Calu3 (cell line): Measurements from ENCODE around the gene ARHGEF12. TPM values are rescaled to one million over a fixed set of nuclear protein-coding genes. Genes with fewer than 3 reads are reported as not detected.

ENCODE experiments used
- BruUV-seq: library from RNA; stranded (reverse); fragments of 400-500 nt; replicated peaks from 2 replicates; lab custom pipeline; 2021; lab: Mats Ljungman, UMichigan
- CTCF ChIA-PET: fragments of 300-600 bp; sonication (Branson Sonifier 250); formaldehyde crosslinking; loops from one replicate; lab custom pipeline; 2022; ENCODE audit warnings: antibody characterized with exemption; lab: Charles Lee
- DNase-seq: peaks from one replicate; pipeline ENCODE4 v3.0.0; 2022
- H3K27ac Mint-ChIP-seq: one replicate; pipeline ENCODE4 v1.8.0; 2022; ENCODE audit warnings: mixed read lengths; ENCODE audit not compliant: unreplicated experiment
- H3K27me3 Mint-ChIP-seq: one replicate; pipeline ENCODE4 v1.8.0; 2022; ENCODE audit warnings: mixed read lengths; ENCODE audit not compliant: unreplicated experiment
- H3K36me3 Mint-ChIP-seq: one replicate; pipeline ENCODE4 v1.8.0; 2022; ENCODE audit warnings: mild to moderate bottlenecking, moderate library complexity, mixed read lengths; ENCODE audit not compliant: insufficient read depth, unreplicated experiment
- H3K4me1 Mint-ChIP-seq: one replicate; pipeline ENCODE4 v1.8.0; 2022; ENCODE audit warnings: mild to moderate bottlenecking, low read depth, mixed read lengths; ENCODE audit not compliant: unreplicated experiment
- H3K4me3 Mint-ChIP-seq: one replicate; pipeline ENCODE4 v1.8.0; 2022; ENCODE audit warnings: mild to moderate bottlenecking, low read depth, moderate library complexity, mixed read lengths; ENCODE audit not compliant: unreplicated experiment
- H3K9me3 Mint-ChIP-seq: one replicate; pipeline ENCODE4 v1.8.0; 2022; ENCODE audit warnings: low read depth, mixed read lengths; ENCODE audit not compliant: unreplicated experiment
- intact Hi-C: fragments of 100-400 bp; cut with micrococcal nuclease; formaldehyde crosslinking; loops from one replicate; pipeline ENCODE4 v1.10.0; 2022; ENCODE audit not compliant: unreplicated experiment
- total RNA-seq: library from RNA; stranded (reverse); gene quantifications from 2 replicates; pipeline ENCODE4 v1.2.3, GENCODE V29; 2022
- TF ChIP-seq, protein P1 (sequence below): fragments of 200-600 bp; IDR thresholded peaks from one replicate; pipeline ENCODE4 v1.8.0; 2022; ENCODE audit warnings: antibody characterized with exemption; ENCODE audit not compliant: unreplicated experiment

Gene ARHGEF12
- total RNA-seq, 1 experiment from 2014 or later = 50.0 TPM

DNA sequence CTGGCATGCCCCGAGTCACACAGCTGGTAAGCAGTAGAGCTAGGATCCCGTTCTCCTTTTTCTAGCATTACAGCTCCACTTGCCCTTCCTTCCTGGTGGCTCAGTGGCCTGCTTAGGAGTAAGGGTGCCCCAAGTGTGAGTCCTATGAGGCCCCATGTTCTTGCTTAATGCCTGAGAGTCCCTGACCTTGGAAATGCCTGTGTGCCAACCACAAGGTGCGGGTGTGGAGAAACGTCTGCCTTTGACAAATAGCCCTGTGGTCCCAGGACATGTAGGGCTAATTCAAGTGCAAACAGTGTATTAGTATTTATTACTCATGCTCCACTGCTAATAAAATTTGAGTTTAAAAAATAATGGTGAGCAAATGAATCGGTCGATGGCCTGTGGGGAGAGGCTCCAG, 193.7 kb downstream of the ARHGEF12 start:
- H3K36me3 Mint-ChIP-seq = no peaks in the 10 kb centered on the region
- H3K27ac Mint-ChIP-seq = no peak overlapping the region
- TF ChIP-seq, protein P1, sequence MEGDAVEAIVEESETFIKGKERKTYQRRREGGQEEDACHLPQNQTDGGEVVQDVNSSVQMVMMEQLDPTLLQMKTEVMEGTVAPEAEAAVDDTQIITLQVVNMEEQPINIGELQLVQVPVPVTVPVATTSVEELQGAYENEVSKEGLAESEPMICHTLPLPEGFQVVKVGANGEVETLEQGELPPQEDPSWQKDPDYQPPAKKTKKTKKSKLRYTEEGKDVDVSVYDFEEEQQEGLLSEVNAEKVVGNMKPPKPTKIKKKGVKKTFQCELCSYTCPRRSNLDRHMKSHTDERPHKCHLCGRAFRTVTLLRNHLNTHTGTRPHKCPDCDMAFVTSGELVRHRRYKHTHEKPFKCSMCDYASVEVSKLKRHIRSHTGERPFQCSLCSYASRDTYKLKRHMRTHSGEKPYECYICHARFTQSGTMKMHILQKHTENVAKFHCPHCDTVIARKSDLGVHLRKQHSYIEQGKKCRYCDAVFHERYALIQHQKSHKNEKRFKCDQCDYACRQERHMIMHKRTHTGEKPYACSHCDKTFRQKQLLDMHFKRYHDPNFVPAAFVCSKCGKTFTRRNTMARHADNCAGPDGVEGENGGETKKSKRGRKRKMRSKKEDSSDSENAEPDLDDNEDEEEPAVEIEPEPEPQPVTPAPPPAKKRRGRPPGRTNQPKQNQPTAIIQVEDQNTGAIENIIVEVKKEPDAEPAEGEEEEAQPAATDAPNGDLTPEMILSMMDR = no peak
- DNase-seq = no peak
- BruUV-seq = no TSS peak
- H3K4me1 Mint-ChIP-seq = peaks cover 9% of the 10 kb centered on the region
- no peak overlapping the region for H3K4me3 Mint-ChIP-seq
- CTCF ChIA-PET = no interaction called here
- H3K27me3 Mint-ChIP-seq = peaks cover 75% of the 10 kb centered on the region
- H3K9me3 Mint-ChIP-seq = no peaks in the 10 kb centered on the region
- intact Hi-C loops = no loop called here

DNA sequence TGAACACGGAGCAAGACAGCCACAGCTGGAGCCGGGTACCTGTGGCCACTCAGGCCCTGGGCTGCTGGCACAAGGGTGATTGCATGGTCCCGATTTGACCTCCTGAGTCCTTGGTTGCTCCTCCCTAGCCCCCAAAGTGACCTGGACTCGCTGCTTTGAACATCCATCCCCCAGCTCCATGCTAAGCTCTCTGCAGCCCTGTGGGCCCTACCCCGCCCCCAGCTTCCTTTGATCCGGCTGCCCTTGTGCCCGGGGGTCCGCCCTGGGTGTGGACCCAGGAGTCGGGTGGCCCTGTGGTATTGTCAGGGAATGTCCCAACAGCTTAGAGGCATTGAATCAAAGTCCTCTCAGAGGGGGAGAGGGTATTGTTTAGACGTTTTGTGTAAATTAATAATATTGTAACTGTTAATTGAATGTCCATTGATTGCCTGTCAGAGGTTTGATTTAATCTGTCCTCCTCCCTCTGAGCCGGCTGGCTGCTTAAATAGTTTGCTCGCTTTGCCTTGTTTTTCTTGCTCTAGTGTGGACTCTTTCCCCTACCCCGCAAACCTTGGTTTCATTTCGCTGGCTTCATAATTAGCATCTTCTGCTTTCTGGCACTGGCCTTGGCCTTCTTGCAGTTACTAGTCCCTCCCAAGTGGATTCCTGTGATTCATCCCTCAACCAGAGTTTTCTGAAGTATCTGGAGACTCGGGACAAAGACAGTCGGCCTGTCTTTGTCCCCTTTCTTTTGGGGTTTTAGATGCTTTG, 196.0 kb downstream of the ARHGEF12 start:
- BruUV-seq = no TSS peak
- no peak overlapping the region for H3K4me3 Mint-ChIP-seq
- DNase-seq = no peak
- H3K4me1 Mint-ChIP-seq = peaks cover 9% of the 10 kb centered on the region
- H3K36me3 Mint-ChIP-seq = no peaks in the 10 kb centered on the region
- intact Hi-C loops = no loop called here
- no peak overlapping the region for H3K27ac Mint-ChIP-seq
- peaks cover 91% of the 10 kb centered on the region for H3K27me3 Mint-ChIP-seq
- TF ChIP-seq, protein P1 = no peak
- H3K9me3 Mint-ChIP-seq = no peaks in the 10 kb centered on the region
- CTCF ChIA-PET = no interaction called here

DNA sequence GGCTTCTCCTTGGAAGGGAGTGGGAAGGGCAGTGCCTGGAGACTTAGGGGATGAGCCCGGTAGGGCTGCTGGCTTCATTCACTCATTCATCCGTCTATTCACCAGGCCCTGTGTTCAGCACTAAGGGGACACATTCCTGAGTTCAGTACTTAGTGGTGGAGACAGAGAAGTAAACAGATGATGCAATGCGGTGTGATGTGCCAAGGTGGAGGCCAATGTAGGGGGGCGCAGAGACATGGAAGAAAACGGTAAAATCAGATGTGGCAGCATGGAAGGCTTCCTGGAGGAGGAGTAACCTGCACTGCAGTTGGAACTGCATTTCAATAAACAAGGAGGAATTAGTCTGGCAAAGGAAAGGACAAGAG, 196.6 kb downstream of the ARHGEF12 start:
- BruUV-seq = no TSS peak
- no peak overlapping the region for H3K4me3 Mint-ChIP-seq
- H3K4me1 Mint-ChIP-seq = peaks cover 9% of the 10 kb centered on the region
- peaks cover 96% of the 10 kb centered on the region for H3K27me3 Mint-ChIP-seq
- no peaks in the 10 kb centered on the region for H3K36me3 Mint-ChIP-seq
- TF ChIP-seq, protein P1 = no peak
- DNase-seq = no peak
- no peak overlapping the region for H3K27ac Mint-ChIP-seq
- intact Hi-C loops = no loop called here
- no peaks in the 10 kb centered on the region for H3K9me3 Mint-ChIP-seq
- CTCF ChIA-PET = no interaction called here

DNA sequence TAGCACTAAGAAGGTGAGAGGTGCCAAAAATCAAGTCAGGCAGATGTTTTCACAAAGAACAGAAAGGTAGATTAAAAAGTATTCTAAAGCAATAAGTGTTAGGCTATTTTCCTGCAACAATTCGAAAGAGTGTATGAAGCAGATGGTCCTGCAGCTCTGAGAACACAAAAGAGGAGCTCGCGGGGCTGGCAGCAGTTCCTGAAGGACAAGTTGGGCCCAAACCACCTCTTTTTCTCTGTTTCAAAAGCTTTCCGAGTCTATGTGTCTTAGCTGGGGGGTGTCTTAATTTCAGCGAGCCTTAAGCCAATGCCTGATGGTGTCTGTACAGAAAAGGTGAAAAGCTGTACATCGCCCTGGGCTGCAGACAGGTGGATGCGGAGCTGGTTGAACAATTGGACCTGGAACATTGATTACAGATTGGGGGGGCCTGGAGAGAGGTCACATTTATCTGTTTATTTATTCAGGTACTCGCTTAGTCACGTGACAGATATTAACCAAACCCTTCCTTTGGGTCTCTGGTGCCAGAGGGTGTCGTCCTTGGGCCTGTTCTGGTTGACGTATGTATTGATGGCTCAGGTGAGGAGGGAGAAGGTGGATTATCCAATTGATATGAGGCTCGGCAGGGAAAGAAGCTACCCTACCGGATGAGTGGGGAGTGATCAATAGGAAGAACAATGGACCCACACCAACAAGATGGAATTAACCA, 200.0 kb downstream of the ARHGEF12 start:
- H3K4me1 Mint-ChIP-seq = peaks cover 9% of the 10 kb centered on the region
- CTCF ChIA-PET = interaction anchor here (0.5 kb wide), 1 partner anchor 59 kb away, joined by 4 read pairs; no protein-coding TSS in a partner anchor
- no peak for DNase-seq
- no peaks in the 10 kb centered on the region for H3K36me3 Mint-ChIP-seq
- no TSS peak for BruUV-seq
- H3K27me3 Mint-ChIP-seq = peaks cover 72% of the 10 kb centered on the region
- H3K9me3 Mint-ChIP-seq = no peaks in the 10 kb centered on the region
- intact Hi-C loops = no loop called here
- no peak overlapping the region for H3K4me3 Mint-ChIP-seq
- no peak overlapping the region for H3K27ac Mint-ChIP-seq
- TF ChIP-seq, protein P1 = no peak
